ENCODE measurements around the gene PTPN6. TPM values are rescaled to one million over a fixed set of nuclear protein-coding genes. Genes with fewer than 3 reads are reported as not detected.
A peak's percentile ranks its signal among the peaks of the same experiment; 100 is the strongest.

PTPN6 gene
- total and polyA plus RNA-seq, 2 donors (not counting 1 experiment from before 2014, with no cell fraction given) = 0.06 TPM; not detected in 1

DNA sequence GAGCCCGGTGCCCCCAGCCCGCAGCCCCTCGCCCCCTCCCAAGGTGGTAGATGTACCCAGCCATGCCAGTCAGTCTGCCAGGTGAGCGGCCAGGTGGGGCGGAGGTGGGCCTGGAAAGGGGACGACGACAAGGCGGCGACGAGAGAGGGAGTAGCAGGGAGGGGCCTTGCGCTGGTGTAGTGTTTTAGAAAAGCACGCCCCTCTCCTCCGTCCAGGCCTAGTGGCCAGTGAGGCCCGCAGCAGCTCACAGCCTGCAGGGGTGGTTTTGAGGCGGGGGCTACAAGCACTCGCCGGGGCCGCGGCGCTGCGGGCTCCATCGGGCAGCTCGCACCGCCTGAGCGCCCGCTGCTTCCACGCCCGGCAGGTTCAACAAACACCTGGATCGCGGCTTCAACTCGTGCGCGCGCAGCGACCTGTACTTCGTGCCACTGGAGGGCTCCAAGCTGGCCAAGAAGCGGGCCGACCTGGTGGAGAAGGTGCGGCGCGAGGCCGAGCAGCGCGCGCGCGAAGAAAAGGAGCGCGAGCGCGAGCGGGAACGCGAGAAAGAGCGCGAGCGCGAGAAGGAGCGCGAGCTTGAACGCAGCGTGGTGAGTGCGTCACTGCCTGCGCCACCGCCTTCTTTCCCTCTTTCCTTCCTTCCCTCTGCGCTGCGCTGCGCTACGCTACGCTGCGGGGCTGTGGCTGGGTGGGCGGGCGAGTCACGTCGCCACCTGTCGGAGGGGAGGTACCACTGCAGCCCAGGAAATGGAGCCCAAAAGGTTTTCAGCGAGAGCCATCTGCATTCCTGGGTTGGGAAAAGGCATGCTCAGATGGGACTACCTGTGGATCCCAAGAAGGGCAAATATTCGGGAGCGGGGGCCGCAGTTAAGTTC, 13.4 kb upstream of the PTPN6 start:
- no peak overlapping the region for H2AFZ ChIP-seq (ENCODE audit: low read length)
- DNase-seq (ENCODE audit: low read depth in 2 of 2) = peak; percentile 91 to 92
- peak overlapping the region; percentile 74 for H3K27ac ChIP-seq (ENCODE audit: insufficient read depth, low read length)

GRCh38 chr12:6938353-6939190, 12.6 kb upstream of the PTPN6 start:
- H3K36me3 ChIP-seq (ENCODE audit: control insufficient read depth, insufficient read depth, low read length) = peaks cover 36% of the 10 kb centered on the region
- H3K9ac ChIP-seq (ENCODE audit: insufficient read depth, low read length) = peak overlapping the region; percentile 43
- H3K79me2 ChIP-seq (ENCODE audit: control insufficient read depth, insufficient read depth, low read length) = peaks cover 5% of the 10 kb centered on the region
- no peaks in the 10 kb centered on the region for H3K27me3 ChIP-seq (ENCODE audit: control insufficient read depth, insufficient read depth, low read length)
- H2AFZ ChIP-seq (ENCODE audit: low read length) = no peak overlapping the region
- H3K4me2 ChIP-seq (ENCODE audit: extremely low read depth, insufficient read depth, low read length) = peak overlapping the region; percentile 32
- peak overlapping the region; percentile 32 for H3K27ac ChIP-seq (ENCODE audit: insufficient read depth, low read length)
- no peaks in the 10 kb centered on the region for H4K20me1 ChIP-seq (ENCODE audit: control insufficient read depth, extremely low read depth, insufficient read depth, low read length)
- H3K9me3 ChIP-seq (ENCODE audit: control insufficient read depth, insufficient read depth, low read depth, low read length) = no peaks in the 10 kb centered on the region
- peak overlapping the region in 2 of 4 experiments; percentile 52 to 62 for H3K4me3 ChIP-seq (replicated peaks in 1 of 4; ENCODE audit: control extremely low read depth in 1 of 4, insufficient read depth in 1 of 4, low read depth in 3 of 4, low read length in 4 of 4)
- H3K4me1 ChIP-seq (ENCODE audit: control insufficient read depth, extremely low read depth, insufficient read depth, low read length) = peaks cover 19% of the 10 kb centered on the region
- no peak for TF ChIP-seq EZH2 (IDR thresholded peaks at IDR 0.05; ENCODE audit: low read length, missing control alignments)
- no peak for TF ChIP-seq CTCF (conservative IDR thresholded peaks at IDR 0.05 in 1 of 2, IDR thresholded peaks at IDR 0.05 in 1 of 2; ENCODE audit: low read depth in 1 of 2, low read length in 2 of 2)
- no peak for DNase-seq (ENCODE audit: low read depth in 2 of 2)

More for the DNA sequence above, 13.4 kb upstream of the PTPN6 start:
- H3K4me1 ChIP-seq (ENCODE audit: control insufficient read depth, extremely low read depth, insufficient read depth, low read length) = peaks cover 14% of the 10 kb centered on the region
- peak; percentile 82 to 93 for TF ChIP-seq CTCF (conservative IDR thresholded peaks at IDR 0.05 in 1 of 2, IDR thresholded peaks at IDR 0.05 in 1 of 2; ENCODE audit: low read depth in 1 of 2, low read length in 2 of 2)
- no peak for TF ChIP-seq EZH2 (IDR thresholded peaks at IDR 0.05; ENCODE audit: low read length, missing control alignments)
- H3K9me3 ChIP-seq (ENCODE audit: control insufficient read depth, insufficient read depth, low read depth, low read length) = no peaks in the 10 kb centered on the region
- peaks cover 36% of the 10 kb centered on the region for H3K36me3 ChIP-seq (ENCODE audit: control insufficient read depth, insufficient read depth, low read length)
- peak overlapping the region; percentile 78 for H3K9ac ChIP-seq (ENCODE audit: insufficient read depth, low read length)
- H3K27me3 ChIP-seq (ENCODE audit: control insufficient read depth, insufficient read depth, low read length) = no peaks in the 10 kb centered on the region
- peak overlapping the region; percentile 75 for H3K4me2 ChIP-seq (ENCODE audit: extremely low read depth, insufficient read depth, low read length)
- no peaks in the 10 kb centered on the region for H4K20me1 ChIP-seq (ENCODE audit: control insufficient read depth, extremely low read depth, insufficient read depth, low read length)
- H3K4me3 ChIP-seq (replicated peaks in 1 of 4; ENCODE audit: control extremely low read depth in 1 of 4, insufficient read depth in 1 of 4, low read depth in 3 of 4, low read length in 4 of 4) = peak overlapping the region; percentile 39 to 62 (median 56)
- H3K79me2 ChIP-seq (ENCODE audit: control insufficient read depth, insufficient read depth, low read length) = peaks cover 13% of the 10 kb centered on the region

- Histone ChIP-seq H3K36me3 (ENCODE audit: control insufficient read depth, insufficient read depth, low read length) (peaks cover 36% of the 10 kb centered on the region), H3K9me3 (ENCODE audit: control insufficient read depth, insufficient read depth, low read depth, low read length) (no peaks in the 10 kb centered on the region), H3K9ac (ENCODE audit: insufficient read depth, low read length) (no peak overlapping the region), H3K4me2 (ENCODE audit: extremely low read depth, insufficient read depth, low read length) (no peak overlapping the region), H3K27me3 (ENCODE audit: control insufficient read depth, insufficient read depth, low read length) (no peaks in the 10 kb centered on the region), H3K4me3 (replicated peaks in 1 of 4; ENCODE audit: control extremely low read depth in 1 of 4, insufficient read depth in 1 of 4, low read depth in 3 of 4, low read length in 4 of 4) (no peak overlapping the region), H3K4me1 (ENCODE audit: control insufficient read depth, extremely low read depth, insufficient read depth, low read length) (peaks cover 17% of the 10 kb centered on the region), H3K79me2 (ENCODE audit: control insufficient read depth, insufficient read depth, low read length) (peaks cover 2% of the 10 kb centered on the region), H3K27ac (ENCODE audit: insufficient read depth, low read length) (peak overlapping the region; percentile 13), H4K20me1 (ENCODE audit: control insufficient read depth, extremely low read depth, insufficient read depth, low read length) (no peaks in the 10 kb centered on the region), H2AFZ (ENCODE audit: low read length) (no peak overlapping the region)
- no peak for DNase-seq (ENCODE audit: low read depth in 2 of 2)
- TF ChIP-seq EZH2 (IDR thresholded peaks at IDR 0.05; ENCODE audit: low read length, missing control alignments) (no peak), CTCF (conservative IDR thresholded peaks at IDR 0.05 in 1 of 2, IDR thresholded peaks at IDR 0.05 in 1 of 2; ENCODE audit: low read depth in 1 of 2, low read length in 2 of 2) (no peak)
These were observed 12.0 kb upstream of the PTPN6 start for GRCh38 chr12:6939191-6939540.

Measured in fibroblast of lung (primary cell).